IMR-90 (cell line): Measurements from ENCODE around the gene RDH12. TPM values are rescaled to one million over a fixed set of nuclear protein-coding genes. Genes with fewer than 3 reads are reported as not detected.

Experiments
- ATAC-seq: fragments of 200-7000 bp; cut with Tn5 transposase; 2 replicates; pipeline ENCODE4 v1.9.1; 2020; ENCODE audit warnings: low read depth, mild to moderate bottlenecking, moderate library complexity
- BruUV-seq: library from RNA; stranded (reverse); fragments of 400-500 nt; replicated peaks from 2 replicates; lab custom pipeline; 2021; lab: Mats Ljungman, UMichigan
- CTCF ChIA-PET: fragments of 300-600 bp; formaldehyde crosslinking; extraction: SDS; loops from one replicate; lab custom pipeline; 2021; ENCODE audit warnings: antibody characterized with exemption; lab: Yijun Ruan, JAX
- POLR2A ChIA-PET: fragments of 300-600 bp; sonication (Branson Sonifier 250); formaldehyde crosslinking; loops from one replicate; lab custom pipeline; 2022; ENCODE audit warnings: antibody characterized with exemption; ENCODE audit not compliant: unreplicated experiment; lab: Charles Lee
- DNase-seq: peaks from one replicate; pipeline ENCODE4 v3.0.0; 2013
- H2AFZ ChIP-seq: replicated peaks from 2 replicates; pipeline ENCODE3; 2013; ENCODE audit warnings: low read length, mild to moderate bottlenecking; ENCODE audit not compliant: poor library complexity
- H2AK5ac ChIP-seq: 2 replicates; pipeline ENCODE4 v1.6.1; 2013; ENCODE audit warnings: low read depth, low read length, inconsistent platforms
- H2AK9ac ChIP-seq: replicated peaks from 2 replicates; pipeline ENCODE3; 2013; ENCODE audit warnings: mild to moderate bottlenecking, low read depth, low read length, moderate library complexity; ENCODE audit not compliant: poor library complexity
- H2BK120ac ChIP-seq: 2 replicates; pipeline ENCODE4 v1.6.1; 2013; ENCODE audit warnings: low read depth, low read length, inconsistent platforms
- H2BK15ac ChIP-seq: 3 replicates; pipeline ENCODE4 v1.6.1; 2013; ENCODE audit warnings: low read depth, low read length, inconsistent platforms
- H2BK20ac ChIP-seq: 2 replicates; pipeline ENCODE4 v1.6.1; 2013; ENCODE audit warnings: low read depth, mild to moderate bottlenecking, inconsistent platforms, low read length, moderate library complexity
- H2BK5ac ChIP-seq: 2 replicates; pipeline ENCODE4 v1.6.1; 2013; ENCODE audit warnings: mild to moderate bottlenecking, low read depth, low read length, inconsistent platforms; ENCODE audit not compliant: poor library complexity, severe bottlenecking
- H3K14ac ChIP-seq: replicated peaks from 2 replicates; pipeline ENCODE4 v1.6.1; 2013; ENCODE audit warnings: low read depth, low read length, inconsistent platforms
- H3K18ac ChIP-seq: 2 replicates; pipeline ENCODE4 v1.6.1; 2013; ENCODE audit warnings: low read depth, low read length, control low read depth
- H3K23ac ChIP-seq: 2 replicates; pipeline ENCODE4 v1.6.1; 2013; ENCODE audit warnings: low read depth, low read length, inconsistent platforms
- H3K27ac ChIP-seq: 2 replicates; pipeline ENCODE4 v1.5.1; 2013; ENCODE audit warnings: mild to moderate bottlenecking, control low read depth, low read length; ENCODE audit not compliant: insufficient read depth
- H3K27me3 ChIP-seq: 2 replicates; pipeline ENCODE4 v1.6.1; 2013; ENCODE audit warnings: low read length; ENCODE audit not compliant: control insufficient read depth, insufficient read depth
- H3K36me3 ChIP-seq: 2 replicates; pipeline ENCODE4 v1.6.1; 2013; ENCODE audit warnings: low read length, mixed read lengths; ENCODE audit not compliant: control insufficient read depth, insufficient read depth
- H3K4ac ChIP-seq: 2 replicates; pipeline ENCODE4 v1.6.1; 2013; ENCODE audit warnings: low read depth, low read length, inconsistent platforms
- H3K4me1 ChIP-seq: 2 replicates; pipeline ENCODE4 v1.6.1; 2013; ENCODE audit warnings: low read length, mixed read lengths; ENCODE audit not compliant: control insufficient read depth, insufficient read depth
- H3K4me2 ChIP-seq: 2 replicates; pipeline ENCODE4 v1.6.1; 2013; ENCODE audit warnings: low read depth, mild to moderate bottlenecking, control low read depth, low read length, moderate library complexity
- H3K4me3 ChIP-seq: 2 replicates; pipeline ENCODE4 v1.5.1; 2013; ENCODE audit warnings: low read depth, mild to moderate bottlenecking, control low read depth, low read length, moderate library complexity; ENCODE audit not compliant: insufficient read depth
- H3K56ac ChIP-seq: 2 replicates; pipeline ENCODE4 v1.6.1; 2013; ENCODE audit warnings: low read length, inconsistent platforms; ENCODE audit not compliant: insufficient read depth; ENCODE audit errors: extremely low read depth
- H3K79me1 ChIP-seq, 2 experiments: 2 replicates each; pipeline ENCODE4 v1.6.1; 2013; ENCODE audit warnings: low read length in 2 of 2, inconsistent platforms in 1 of 2, low read depth in 1 of 2
- H3K9ac ChIP-seq: 2 replicates; pipeline ENCODE4 v1.6.1; 2013; ENCODE audit warnings: low read depth, low read length, control low read depth
- H3K9me1 ChIP-seq: 2 replicates; pipeline ENCODE4 v1.6.1; 2013; ENCODE audit warnings: low read length, inconsistent platforms; ENCODE audit not compliant: insufficient read depth
- H3K9me3 ChIP-seq: 2 replicates; pipeline ENCODE4 v1.6.1; 2013; ENCODE audit warnings: low read length; ENCODE audit not compliant: control insufficient read depth, insufficient read depth
- H4K20me1 ChIP-seq: 2 replicates; pipeline ENCODE4 v1.6.1; 2013; ENCODE audit warnings: low read length, inconsistent platforms; ENCODE audit not compliant: insufficient read depth
- H4K5ac ChIP-seq: 2 replicates; pipeline ENCODE4 v1.6.1; 2013; ENCODE audit warnings: mild to moderate bottlenecking, low read depth, low read length, control low read depth
- H4K8ac ChIP-seq, 2 experiments: 2 replicates each; pipeline ENCODE4 v1.6.1; 2013; ENCODE audit warnings: low read depth in 2 of 2, low read length in 2 of 2, control low read depth in 1 of 2, inconsistent platforms in 1 of 2
- H4K91ac ChIP-seq: 2 replicates; pipeline ENCODE4 v1.6.1; 2013; ENCODE audit warnings: low read depth, low read length, inconsistent platforms; ENCODE audit not compliant: insufficient read depth
- BHLHE40 ChIP-seq: fragments of 150-350 bp; IDR thresholded peaks from 2 replicates; pipeline ENCODE4 v1.6.1; 2016; ENCODE audit warnings: mild to moderate bottlenecking, low read depth, low read length
- MAZ ChIP-seq: IDR thresholded peaks from 2 replicates; pipeline ENCODE4 v1.6.1; 2012; ENCODE audit warnings: low read depth, mild to moderate bottlenecking, low read length, improper control_type of control experiment, moderate library complexity, borderline replicate concordance
- POLR2A ChIP-seq: IDR thresholded peaks from 2 replicates; pipeline ENCODE4 v1.6.1; 2012; ENCODE audit warnings: mild to moderate bottlenecking, low read depth, low read length
- RAD21 ChIP-seq: IDR thresholded peaks from 2 replicates; pipeline ENCODE4 v1.6.1; 2012; ENCODE audit warnings: low read length, improper control_type of control experiment
- WGBS, 2 experiments: methylation state at CpG; one replicate each; pipeline versions ENCODE4 v1.1.5 to v1.1.7; 2013; ENCODE audit warnings: missing lambda C conversion rate in 2 of 2; ENCODE audit not compliant: insufficient read length in 1 of 2; ENCODE audit errors: extremely low coverage in 2 of 2; 5-methylcytosine and 5-hydroxymethylcytosine counted together
- dilution Hi-C: fragments of 300-500 bp; cut with HindIII; formaldehyde crosslinking; loops from one replicate; pipeline ENCODE4 v1.14.3; 2018; ENCODE audit warnings: low sequenced_read_pairs; ENCODE audit not compliant: unreplicated experiment
- in situ Hi-C: fragments of 300-500 bp; cut with MboI; formaldehyde crosslinking; loops from 3 replicates; pipeline ENCODE4 v1.14.3; 2019; ENCODE audit warnings: low sequenced_read_pairs, inconsistent platforms, mixed read lengths
- intact Hi-C: fragments of 100-400 bp; cut with micrococcal nuclease; formaldehyde crosslinking; loops from 2 replicates; pipeline ENCODE4 v1.10.0; 2022
- polyA plus RNA-seq, 3 experiments: library from polyadenylated mRNA; depleted of rRNA; stranded (reverse); fragments of >200 nt; gene quantifications; 2 replicates each; pipeline ENCODE4 v1.2.3, GENCODE V29; 2012; ENCODE audit warnings: low replicate concordance in 1 of 3
- total RNA-seq: library from RNA; depleted of rRNA; stranded (reverse); fragments of >200 nt; gene quantifications from 2 replicates; pipeline ENCODE4 v1.2.3, GENCODE V29; 2012
- TF ChIP-seq, protein P1 (sequence below): fragments of 150-350 bp; IDR thresholded peaks from 2 replicates; pipeline ENCODE4 v1.6.1; 2016; ENCODE audit warnings: low read depth, mild to moderate bottlenecking, low read length, moderate library complexity, borderline replicate concordance

The RDH12 gene
- total and polyA plus RNA-seq, 2 of the 4 experiments (the other 2 are of a cell fraction): not detected

DNA sequence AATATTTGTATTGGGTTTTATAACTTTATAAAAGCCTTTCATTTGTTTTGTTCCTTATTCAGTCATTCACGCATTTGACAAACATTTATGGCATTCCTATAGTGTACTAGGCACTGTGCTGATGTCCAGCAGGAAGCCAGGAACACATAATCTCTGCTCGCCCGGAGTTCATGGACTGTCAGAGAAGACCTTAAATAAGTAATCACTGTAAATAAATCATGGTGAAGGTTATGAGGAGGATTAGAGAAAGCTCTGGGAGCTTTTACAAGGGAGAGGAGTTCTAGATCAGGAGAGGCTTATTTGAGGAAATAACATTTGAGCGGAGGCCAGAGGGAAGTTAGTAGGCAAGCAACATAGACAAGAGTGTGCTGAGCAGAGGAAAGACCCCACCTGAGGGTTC, 4.7 kb upstream of the RDH12 start:
- ChIA-PET POLR2A (no interaction called here), CTCF (interaction anchor here (1.0 kb wide), 1 partner anchor 126 kb away, joined by 3 read pairs; no protein-coding TSS in a partner anchor)
- Histone ChIP-seq H4K20me1 (peaks cover 14% of the 10 kb centered on the region; the same call in 1 of the 2 replicates), H3K79me1 (peaks cover 13 to 27% of the 10 kb centered on the region in 2 experiments), H3K18ac (no peak overlapping the region), H3K9me3 (no peaks in the 10 kb centered on the region), H4K91ac (no peak overlapping the region), H2BK15ac (no peak overlapping the region), H4K8ac (no peak overlapping the region), H3K9ac (no peak overlapping the region), H3K27ac (no peak overlapping the region), H2AFZ (no peak overlapping the region), H3K14ac (no peak overlapping the region), H2BK20ac (no peak overlapping the region), H3K56ac (no peak overlapping the region), H4K5ac (no peak overlapping the region), H3K4me1 (peaks cover 4% of the 10 kb centered on the region), H3K4me3 (no peak overlapping the region), H2AK5ac (no peak overlapping the region), H3K27me3 (no peaks in the 10 kb centered on the region), H2BK120ac (no peak overlapping the region), H3K36me3 (peaks cover 3% of the 10 kb centered on the region), H3K4ac (no peak overlapping the region), H2BK5ac (no peak overlapping the region), H2AK9ac (no peak overlapping the region), H3K4me2 (no peak overlapping the region), H3K23ac (no peak overlapping the region), H3K9me1 (peaks cover 5% of the 10 kb centered on the region; the same call in 1 of the 2 replicates)
- no CpG with 5 or more reads among the region's 4 CpGs for WGBS, 2 experiments
- no TSS peak for BruUV-seq
- intact Hi-C loops: no loop called here
- ATAC-seq: no peak
- in situ Hi-C loops: no loop called here
- dilution Hi-C loops: no loop called here
- no peak for TF ChIP-seq MAZ
- TF ChIP-seq, protein P1, sequence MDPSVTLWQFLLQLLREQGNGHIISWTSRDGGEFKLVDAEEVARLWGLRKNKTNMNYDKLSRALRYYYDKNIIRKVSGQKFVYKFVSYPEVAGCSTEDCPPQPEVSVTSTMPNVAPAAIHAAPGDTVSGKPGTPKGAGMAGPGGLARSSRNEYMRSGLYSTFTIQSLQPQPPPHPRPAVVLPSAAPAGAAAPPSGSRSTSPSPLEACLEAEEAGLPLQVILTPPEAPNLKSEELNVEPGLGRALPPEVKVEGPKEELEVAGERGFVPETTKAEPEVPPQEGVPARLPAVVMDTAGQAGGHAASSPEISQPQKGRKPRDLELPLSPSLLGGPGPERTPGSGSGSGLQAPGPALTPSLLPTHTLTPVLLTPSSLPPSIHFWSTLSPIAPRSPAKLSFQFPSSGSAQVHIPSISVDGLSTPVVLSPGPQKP: no peak
- no peak for TF ChIP-seq POLR2A
- no peak for TF ChIP-seq RAD21
- TF ChIP-seq BHLHE40: no peak
- DNase-seq: no peak
